ENCODE data around the gene MAJIN.

Gene MAJIN

DNA sequence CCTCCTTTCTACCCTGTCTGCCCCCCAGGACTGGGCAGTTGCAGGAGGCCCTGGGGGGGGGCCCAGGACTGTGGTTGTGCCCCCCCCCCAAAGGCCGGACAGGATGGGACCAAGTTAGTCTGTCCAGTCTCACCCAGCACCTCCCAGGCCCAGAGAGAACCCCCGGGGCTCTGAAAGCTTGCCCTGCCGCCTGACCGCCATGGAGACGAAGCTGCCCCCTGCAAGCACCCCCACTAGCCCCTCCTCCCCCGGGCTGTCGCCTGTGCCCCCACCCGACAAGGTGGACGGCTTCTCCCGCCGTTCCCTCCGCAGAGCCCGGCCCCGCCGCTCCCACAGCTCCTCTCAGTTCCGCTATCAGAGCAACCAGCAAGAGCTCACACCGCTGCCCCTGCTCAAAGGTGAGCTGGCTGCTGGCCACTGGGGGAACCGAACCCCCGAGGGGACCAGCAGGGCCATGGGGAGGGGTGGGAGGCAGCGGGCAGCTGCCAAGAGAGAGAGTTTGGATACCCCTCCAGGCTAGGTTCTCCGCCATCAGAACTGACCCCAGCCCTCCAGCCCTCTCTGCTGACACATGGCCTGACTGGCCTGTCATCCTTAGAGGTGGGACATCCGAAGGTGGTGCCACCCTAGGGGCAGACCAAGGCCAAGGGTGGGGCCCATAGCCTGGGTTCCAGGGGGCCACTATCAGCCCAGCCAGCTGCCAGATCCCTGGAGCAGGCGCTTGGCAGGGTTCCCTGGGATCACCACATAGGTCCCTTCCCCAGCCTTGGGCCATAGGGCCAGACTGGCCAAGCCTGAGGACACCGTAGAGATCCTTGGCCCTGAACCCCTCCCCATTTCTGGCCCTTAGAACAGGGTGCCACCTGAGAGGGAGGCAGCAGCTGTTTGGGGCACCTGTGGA lies 46.1 kb downstream of the MAJIN start:
- DNase-seq (ENCODE audit: low read depth), result no peak
- peak overlapping the region; percentile 81 for H3K4me3 ChIP-seq (ENCODE audit: low read depth, low read length)
- TF ChIP-seq, protein P1, sequence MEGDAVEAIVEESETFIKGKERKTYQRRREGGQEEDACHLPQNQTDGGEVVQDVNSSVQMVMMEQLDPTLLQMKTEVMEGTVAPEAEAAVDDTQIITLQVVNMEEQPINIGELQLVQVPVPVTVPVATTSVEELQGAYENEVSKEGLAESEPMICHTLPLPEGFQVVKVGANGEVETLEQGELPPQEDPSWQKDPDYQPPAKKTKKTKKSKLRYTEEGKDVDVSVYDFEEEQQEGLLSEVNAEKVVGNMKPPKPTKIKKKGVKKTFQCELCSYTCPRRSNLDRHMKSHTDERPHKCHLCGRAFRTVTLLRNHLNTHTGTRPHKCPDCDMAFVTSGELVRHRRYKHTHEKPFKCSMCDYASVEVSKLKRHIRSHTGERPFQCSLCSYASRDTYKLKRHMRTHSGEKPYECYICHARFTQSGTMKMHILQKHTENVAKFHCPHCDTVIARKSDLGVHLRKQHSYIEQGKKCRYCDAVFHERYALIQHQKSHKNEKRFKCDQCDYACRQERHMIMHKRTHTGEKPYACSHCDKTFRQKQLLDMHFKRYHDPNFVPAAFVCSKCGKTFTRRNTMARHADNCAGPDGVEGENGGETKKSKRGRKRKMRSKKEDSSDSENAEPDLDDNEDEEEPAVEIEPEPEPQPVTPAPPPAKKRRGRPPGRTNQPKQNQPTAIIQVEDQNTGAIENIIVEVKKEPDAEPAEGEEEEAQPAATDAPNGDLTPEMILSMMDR (IDR thresholded peaks at IDR 0.05; ENCODE audit: insufficient read depth, low read depth, low read length, missing control alignments), result no peak

DNA sequence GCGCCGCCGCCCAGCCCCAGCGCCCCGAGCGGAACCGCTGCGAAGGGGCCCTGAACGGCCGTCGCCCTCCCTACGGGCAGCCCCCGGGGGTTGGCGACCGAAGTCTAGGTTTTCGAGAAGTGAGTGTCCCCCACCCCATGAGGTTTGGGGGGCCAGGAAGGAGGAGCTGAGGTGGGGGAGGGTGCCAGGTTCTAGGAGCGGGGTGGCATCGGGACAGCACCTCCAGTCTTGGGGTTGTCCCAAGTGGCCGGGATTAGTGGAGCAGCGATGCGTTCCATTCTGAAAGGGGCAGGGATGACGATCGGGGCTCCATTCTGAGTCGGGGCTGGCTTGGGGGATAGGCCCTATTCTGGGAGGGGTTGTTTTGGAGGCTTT lies 47.0 kb downstream of the MAJIN start:
- TF ChIP-seq, protein P1 (IDR thresholded peaks at IDR 0.05; ENCODE audit: insufficient read depth, low read depth, low read length, missing control alignments), result no peak
- no peak for DNase-seq (ENCODE audit: low read depth)
- H3K4me3 ChIP-seq (ENCODE audit: low read depth, low read length), result peak overlapping the region; percentile 81

DNA sequence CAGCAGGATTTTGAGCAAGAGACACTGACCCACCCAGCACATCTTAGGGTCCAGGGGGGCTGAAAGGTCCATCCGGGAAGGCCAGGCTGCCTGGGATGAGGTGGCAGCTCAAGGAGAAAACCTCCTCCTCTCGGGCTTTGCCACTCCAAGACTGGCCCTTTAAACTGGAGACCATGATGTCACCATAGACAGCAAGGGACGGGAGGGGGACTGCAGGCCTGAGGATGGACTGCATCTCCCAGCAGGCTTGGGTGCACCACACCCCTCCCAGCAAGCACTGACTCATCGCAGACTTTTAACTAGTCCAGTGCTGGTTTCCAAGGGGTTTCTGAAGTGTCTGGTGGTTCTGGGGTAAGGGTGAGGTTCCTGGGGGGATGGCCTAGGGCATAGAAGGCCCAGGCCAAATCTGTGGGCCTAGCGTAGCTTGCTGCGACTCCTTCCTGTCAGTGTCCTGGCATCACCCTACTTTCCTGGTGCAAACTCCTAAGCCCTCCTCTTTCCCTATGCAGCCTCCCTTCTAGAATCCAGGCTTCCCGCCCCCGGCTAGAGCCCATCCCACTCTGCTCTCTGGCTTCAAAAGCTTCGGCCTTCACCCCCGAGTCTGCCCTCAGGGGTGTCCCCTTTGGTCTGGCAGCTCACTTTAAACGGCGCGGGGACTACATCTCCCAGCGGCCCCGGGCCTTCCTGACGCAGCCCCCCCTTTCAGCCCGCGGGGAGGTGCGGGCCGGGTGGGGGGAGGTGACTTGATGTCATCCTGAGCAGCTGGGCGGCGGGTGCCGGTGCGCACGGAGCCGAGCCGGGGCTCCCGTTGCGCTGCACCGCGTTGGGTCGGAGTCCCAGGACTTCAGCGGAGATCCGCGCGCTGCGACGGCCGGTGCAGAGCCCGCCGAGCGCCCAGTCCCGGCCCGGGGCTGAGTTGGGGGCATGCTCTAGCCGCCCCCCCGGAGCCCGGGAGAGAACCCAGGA lies 47.7 kb downstream of the MAJIN start, which contains the start of gene PPP2R5B:
PPP2R5B (plus strand) TSS at position 746 of the 966 bp plus-strand sequence. CDS start 1,046 bp downstream, outside the sequence.
- TF ChIP-seq, protein P1 (IDR thresholded peaks at IDR 0.05; ENCODE audit: insufficient read depth, low read depth, low read length, missing control alignments), result no peak
- peak within 1 kb of the TSS; percentile 81 for H3K4me3 ChIP-seq (ENCODE audit: low read depth, low read length)
- DNase-seq (ENCODE audit: low read depth), result peak; percentile 91

DNA sequence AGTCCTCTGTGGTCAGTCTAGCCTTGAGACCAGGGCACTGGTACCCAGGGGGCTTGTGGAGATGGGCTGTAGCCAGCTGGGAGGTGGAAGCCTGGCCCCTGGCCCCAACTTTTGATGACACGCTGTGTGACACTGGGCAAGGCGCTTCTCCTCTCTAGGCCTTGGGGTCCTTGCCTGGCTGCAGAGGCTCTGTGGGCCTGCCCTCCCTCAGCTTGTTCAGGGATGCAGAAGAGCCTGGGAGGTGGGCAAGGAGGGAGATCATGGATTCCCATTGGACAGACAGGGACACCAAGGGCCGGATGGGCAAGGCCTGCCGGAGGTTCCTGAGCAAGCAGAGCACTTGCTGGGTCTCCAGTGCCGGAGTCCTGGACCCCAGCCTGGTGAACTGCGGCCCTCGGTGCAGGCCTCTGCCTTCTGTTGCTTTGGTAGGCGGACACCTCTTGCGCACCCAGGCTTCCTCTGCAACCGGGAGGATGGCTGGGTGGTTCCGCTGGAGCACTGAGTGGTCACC lies 48.7 kb downstream of the MAJIN start:
- no peak for DNase-seq (ENCODE audit: low read depth)
- H3K4me3 ChIP-seq (ENCODE audit: low read depth, low read length), result no peak overlapping the region
- TF ChIP-seq, protein P1 (IDR thresholded peaks at IDR 0.05; ENCODE audit: insufficient read depth, low read depth, low read length, missing control alignments), result no peak

DNA sequence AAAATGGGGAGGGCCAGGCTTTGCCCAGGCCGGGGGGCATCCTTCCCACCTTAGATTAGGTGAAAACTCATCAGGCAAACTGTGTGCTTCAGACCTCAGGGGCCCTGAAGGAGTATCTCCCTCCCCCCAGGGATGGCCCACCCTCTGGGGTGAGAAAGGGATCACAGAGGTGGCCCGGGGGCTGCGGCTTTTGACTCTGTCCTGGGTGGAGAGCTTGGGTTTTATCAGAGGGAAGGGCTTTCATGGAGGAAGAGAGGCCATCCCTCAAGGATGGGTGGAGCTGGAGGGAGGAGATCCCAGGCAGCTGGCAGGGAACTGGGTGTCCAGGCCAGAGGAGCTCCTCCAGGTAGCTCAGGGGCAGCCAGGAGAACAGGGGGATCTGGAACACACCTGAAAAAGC lies 50.5 kb downstream of the MAJIN start:
- TF ChIP-seq, protein P1 (IDR thresholded peaks at IDR 0.05; ENCODE audit: insufficient read depth, low read depth, low read length, missing control alignments), result no peak
- DNase-seq (ENCODE audit: low read depth), result no peak
- H3K4me3 ChIP-seq (ENCODE audit: low read depth, low read length), result no peak overlapping the region

DNA sequence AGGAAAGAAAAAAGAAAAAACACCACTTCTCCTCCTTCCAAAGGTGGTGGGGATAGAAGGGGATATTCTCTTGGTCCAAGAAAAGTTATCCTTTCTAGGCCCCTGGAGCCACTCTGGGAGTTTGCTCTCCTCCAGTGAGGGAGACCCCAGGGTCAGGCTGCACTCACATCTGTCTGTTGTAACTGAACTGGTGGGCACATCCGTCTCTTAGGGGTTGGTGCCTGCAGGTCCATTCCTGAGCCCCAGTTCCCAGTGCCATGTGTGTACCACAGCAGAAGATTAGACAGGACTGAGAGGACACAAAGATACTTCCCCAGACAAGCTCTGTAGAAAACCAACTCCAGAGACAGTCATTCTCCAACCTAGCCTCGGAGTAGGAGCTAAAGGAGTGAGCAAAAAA lies 51.8 kb downstream of the MAJIN start:
- TF ChIP-seq, protein P1 (IDR thresholded peaks at IDR 0.05; ENCODE audit: insufficient read depth, low read depth, low read length, missing control alignments), result no peak
- no peak for DNase-seq (ENCODE audit: low read depth)
- H3K4me3 ChIP-seq (ENCODE audit: low read depth, low read length), result no peak overlapping the region

Measured in GM12865 (cell line).